ENCODE data around the gene FCHSD2.

Gene FCHSD2

GRCh38 chr11:72962084-72962483, 180.0 kb downstream of the FCHSD2 start:
- no peak for DNase-seq

- DNase-seq = no peak
Measured at GRCh38 chr11:72959998-72960731, 182.0 kb downstream of the FCHSD2 start.

- DNase-seq = no peak
Measured at GRCh38 chr11:72958791-72959190, 183.3 kb downstream of the FCHSD2 start.

- DNase-seq = no peak
Measured at GRCh38 chr11:72955466-72955865, 186.7 kb downstream of the FCHSD2 start.

- no peak for DNase-seq
Measured at GRCh38 chr11:72954860-72955259, 187.3 kb downstream of the FCHSD2 start.

GRCh38 chr11:72953637-72954036, 188.5 kb downstream of the FCHSD2 start:
- no peak for DNase-seq

- no peak for DNase-seq
Measured at GRCh38 chr11:72951888-72952287, 190.2 kb downstream of the FCHSD2 start.

- peak; percentile 44 for DNase-seq
Measured at GRCh38 chr11:72951193-72951592, 190.9 kb downstream of the FCHSD2 start.

GRCh38 chr11:72950685-72951084, 191.4 kb downstream of the FCHSD2 start:
- no peak for DNase-seq

- no peak for DNase-seq
Measured at GRCh38 chr11:72947229-72947628, 194.9 kb downstream of the FCHSD2 start.

GRCh38 chr11:72943664-72944063, 198.5 kb downstream of the FCHSD2 start:
- DNase-seq = no peak

GRCh38 chr11:72940417-72940816, 201.7 kb downstream of the FCHSD2 start:
- DNase-seq = no peak

GRCh38 chr11:72939031-72939430, 203.1 kb downstream of the FCHSD2 start:
- no peak for DNase-seq

GRCh38 chr11:72937439-72937838, 204.7 kb downstream of the FCHSD2 start:
- no peak for DNase-seq

- DNase-seq = no peak
Measured at GRCh38 chr11:72935700-72936099, 206.4 kb downstream of the FCHSD2 start.

- no peak for DNase-seq
Measured at GRCh38 chr11:72932132-72932570, 210.0 kb downstream of the FCHSD2 start.

- no peak for DNase-seq
Measured at GRCh38 chr11:72930008-72930407, 212.1 kb downstream of the FCHSD2 start.

- no peak for DNase-seq
Measured at GRCh38 chr11:72929256-72929655, 212.9 kb downstream of the FCHSD2 start.

- no peak for DNase-seq
Measured at GRCh38 chr11:72927380-72927779, 214.7 kb downstream of the FCHSD2 start.

GRCh38 chr11:72926076-72926475, 216.0 kb downstream of the FCHSD2 start:
- no peak for DNase-seq

GRCh38 chr11:72925656-72926055, 216.5 kb downstream of the FCHSD2 start:
- DNase-seq = no peak

- no peak for DNase-seq
Measured at GRCh38 chr11:72924568-72925190, 217.4 kb downstream of the FCHSD2 start.

GRCh38 chr11:72921028-72921716, 220.9 kb downstream of the FCHSD2 start:
- DNase-seq = no peak

- DNase-seq = no peak
Measured at GRCh38 chr11:72920001-72920400, 222.1 kb downstream of the FCHSD2 start.

Measured in CD4-positive, alpha-beta T cell treated with Interleukin-15 for 1 hour (primary cell).